ENCODE data around the gene CHMP2A.

GRCh38 chr19:58558623-58559274, 3.8 kb upstream of the CHMP2A start:
- TF ChIP-seq CTCF (IDR thresholded peaks at IDR 0.05) (peak in 1 of 7 experiments; percentile 4), POLR2A (IDR thresholded peaks at IDR 0.05) (peak; percentile 31 to 75 (median 71))
